GM12878 (cell line): Measurements from ENCODE around the gene AADAC. TPM values are rescaled to one million over a fixed set of nuclear protein-coding genes. Genes with fewer than 3 reads are reported as not detected.
A peak's percentile ranks its signal among the peaks of the same experiment; 100 is the strongest.

Experiments
- ATAC-seq: fragments of 200-7000 bp; cut with Tn5 transposase; 3 replicates; pipeline ENCODE4 v1.9.1; 2020; ENCODE audit warnings: mild to moderate bottlenecking, moderate library complexity
- BruUV-seq: library from RNA; stranded (reverse); fragments of 400-500 nt; replicated peaks from 2 replicates; lab custom pipeline; 2021; lab: Mats Ljungman, UMichigan
- CTCF ChIA-PET: fragments of 300-600 bp; sonication (Branson Sonifier 250); formaldehyde crosslinking; extraction: SDS; loops from one replicate; lab custom pipeline; 2021; ENCODE audit warnings: inconsistent platforms; lab: Yijun Ruan, JAX
- POLR2A ChIA-PET: fragments of 350-600 bp; formaldehyde crosslinking; extraction: SDS; loops from one replicate; lab custom pipeline; 2021; ENCODE audit warnings: inconsistent platforms; lab: Charles Lee
- RAD21 ChIA-PET: fragments of 300-600 bp; sonication (Branson Sonifier 250); formaldehyde crosslinking; loops from one replicate; lab custom pipeline; 2023; ENCODE audit warnings: antibody characterized with exemption; ENCODE audit not compliant: unreplicated experiment; lab: Charles Lee
- SMC1A ChIA-PET: fragments of 300-600 bp; sonication (Branson Sonifier 250); formaldehyde crosslinking; loops from one replicate; lab custom pipeline; 2023; ENCODE audit not compliant: unreplicated experiment, uncharacterized antibody; lab: Charles Lee
- DNase-seq: peaks from one replicate; pipeline ENCODE4 v3.0.0-alpha.2; 2011; ENCODE audit warnings: low read depth, low spot score
- FAIRE-seq: peaks from 3 replicates; lab custom pipeline; 2011; peaks lifted over from hg19 to GRCh38; lab: Jason Lieb, UNC
- H2AFZ ChIP-seq: 2 replicates; pipeline ENCODE4 v1.6.0; 2011; ENCODE audit warnings: low read depth, low read length, control low read depth; ENCODE audit not compliant: control insufficient read depth
- H3K27ac ChIP-seq: 2 replicates; pipeline ENCODE4 v1.5.1; 2011; ENCODE audit warnings: control low read depth; ENCODE audit not compliant: control insufficient read depth, insufficient read depth
- H3K27me3 ChIP-seq, 2 experiments: replicated peaks in 1 of 2; 2 replicates each; pipeline versions ENCODE4 v1.6.0 to v1.6.1; 2011; ENCODE audit warnings: low read length in 1 of 2; ENCODE audit not compliant: control insufficient read depth in 2 of 2, insufficient read depth in 2 of 2
- H3K36me3 ChIP-seq, 2 experiments: 2 replicates each; pipeline ENCODE4 v1.5.1; 2011; ENCODE audit warnings: low read length in 1 of 2; ENCODE audit not compliant: control insufficient read depth in 2 of 2, insufficient read depth in 2 of 2
- H3K4me1 ChIP-seq: 2 replicates; pipeline ENCODE4 v1.6.1; 2011; ENCODE audit warnings: mild to moderate bottlenecking, low read length, moderate library complexity, mixed read lengths; ENCODE audit not compliant: control insufficient read depth, insufficient read depth
- H3K4me2 ChIP-seq: 2 replicates; pipeline ENCODE4 v1.6.0; 2011; ENCODE audit warnings: control low read depth; ENCODE audit not compliant: control insufficient read depth, insufficient read depth
- H3K4me3 ChIP-seq: fragments of 200-600 bp; sonication (generic); 2 replicates; pipeline ENCODE4 v1.5.1; 2016
- H3K79me2 ChIP-seq: 2 replicates; pipeline ENCODE4 v1.6.0; 2011; ENCODE audit warnings: low read length; ENCODE audit not compliant: control insufficient read depth, insufficient read depth
- H3K9ac ChIP-seq: 2 replicates; pipeline ENCODE4 v1.8.0; 2011; ENCODE audit warnings: low read length, control low read depth, mixed read lengths; ENCODE audit not compliant: control insufficient read depth, insufficient read depth
- H3K9me3 ChIP-seq: replicated peaks from 3 replicates; pipeline ENCODE4 v1.5.1; 2011; ENCODE audit warnings: mild to moderate bottlenecking, low read length; ENCODE audit not compliant: control insufficient read depth, insufficient read depth
- H4K20me1 ChIP-seq: 2 replicates; pipeline ENCODE4 v1.6.0; 2011; ENCODE audit not compliant: control insufficient read depth, insufficient read depth
- BACH1 ChIP-seq: fragments of 450-650 bp; IDR thresholded peaks from 2 replicates; pipeline ENCODE4 v1.6.1; 2017; ENCODE audit warnings: mild to moderate bottlenecking, borderline replicate concordance
- CBX5 ChIP-seq: sonication (generic); IDR thresholded peaks from 2 replicates; pipeline ENCODE4 v1.6.1; 2016; ENCODE audit warnings: low read depth, moderate library complexity, mild to moderate bottlenecking, inconsistent platforms
- CHD1 ChIP-seq: IDR thresholded peaks from 2 replicates; pipeline ENCODE4 v1.6.1; 2012; ENCODE audit warnings: low read depth, low read length, improper control_type of control experiment
- CREM ChIP-seq: IDR thresholded peaks from 2 replicates; pipeline ENCODE4 v1.6.1; 2014; ENCODE audit warnings: antibody characterized with exemption, low read depth
- ETV6 ChIP-seq, 2 experiments: fragments of 450-650 bp in 1 of 2; IDR thresholded peaks in 1 of 2; conservative IDR thresholded peaks in 1 of 2; 2 replicates each; pipeline ENCODE4 v1.6.1; 2014; ENCODE audit warnings: antibody characterized with exemption in 1 of 2, borderline replicate concordance in 1 of 2, low read depth in 1 of 2, mild to moderate bottlenecking in 1 of 2, moderate library complexity in 1 of 2
- EZH2 ChIP-seq: IDR thresholded peaks from 2 replicates; pipeline ENCODE4 v1.6.1; 2012; ENCODE audit warnings: low read depth, mild to moderate bottlenecking, control low read depth, inconsistent platforms, low read length, borderline replicate concordance; ENCODE audit not compliant: control insufficient read depth
- FOXK2 ChIP-seq: fragments of 450-650 bp; IDR thresholded peaks from 2 replicates; pipeline ENCODE4 v1.6.1; 2017; ENCODE audit warnings: mild to moderate bottlenecking, moderate library complexity
- HDGF ChIP-seq: fragments of 450-650 bp; IDR thresholded peaks from 2 replicates; pipeline ENCODE4 v1.6.1; 2016; ENCODE audit warnings: antibody characterized with exemption
- IKZF2 ChIP-seq, 2 experiments: fragments of 450-650 bp; IDR thresholded peaks; 2 replicates each; pipeline ENCODE4 v1.6.1; 2017; ENCODE audit warnings: mild to moderate bottlenecking in 2 of 2, moderate library complexity in 2 of 2
- KDM1A ChIP-seq: fragments of 200-600 bp; sonication (generic); IDR thresholded peaks from 2 replicates; pipeline ENCODE4 v1.6.1; 2016; ENCODE audit warnings: borderline replicate concordance
- MYB ChIP-seq: fragments of 150-350 bp; IDR thresholded peaks from 2 replicates; pipeline ENCODE4 v1.6.1; 2014; ENCODE audit warnings: mild to moderate bottlenecking, low read depth, low read length, borderline replicate concordance
- POU2F2 ChIP-seq: IDR thresholded peaks from 3 replicates; pipeline ENCODE4 v1.6.1; 2011; ENCODE audit warnings: low read depth, mild to moderate bottlenecking, low read length, borderline replicate concordance
- RCOR1 ChIP-seq: conservative IDR thresholded peaks from 2 replicates; pipeline ENCODE4 v1.6.1; 2012; ENCODE audit warnings: low read depth, low read length, improper control_type of control experiment
- TBL1XR1 ChIP-seq: IDR thresholded peaks from 2 replicates; pipeline ENCODE4 v1.6.1; 2012; ENCODE audit warnings: low read depth, low read length, improper control_type of control experiment
- WGBS: methylation state at CpG from one replicate; pipeline ENCODE4 v1.1.6; 2016; ENCODE audit warnings: low lambda C conversion rate; ENCODE audit not compliant: insufficient replicate concordance, insufficient coverage; ENCODE audit errors: missing lambda C conversion rate; 5-methylcytosine and 5-hydroxymethylcytosine counted together
- in situ Hi-C: fragments of 300-500 bp; cut with MboI; formaldehyde crosslinking; loops from 9 replicates; pipeline ENCODE4 v1.14.3; 2018; ENCODE audit warnings: mixed read lengths
- intact Hi-C: fragments of 100-400 bp; cut with micrococcal nuclease; formaldehyde crosslinking; loops from one replicate; pipeline ENCODE4 v1.14.2; 2022; ENCODE audit not compliant: unreplicated experiment
- polyA plus RNA-seq, 11 experiments: library from polyadenylated mRNA; depleted of rRNA in 4 of 11; unstranded in 6 of 11; stranded (reverse) in 5 of 11; fragments of >200 nt; fragmentation: Nextera tagmentation in 4 of 11; fragmentation: Illumina TruSeq in 1 of 11; extraction: Ambion mirVana in 4 of 11; extraction: Trizol in 1 of 11; gene quantifications; 1 replicate in 1 of 11; 2 replicates in 10 of 11; pipeline versions ENCODE4 v1.2.1 to v1.2.3, GENCODE V29; 2011 to 2016; ENCODE audit warnings: inconsistent platforms in 2 of 11, missing spikeins in 2 of 11, low read depth in 1 of 11
- total RNA-seq, 4 experiments: library from RNA; depleted of rRNA in 3 of 4; stranded (reverse); fragments of >200 nt in 3 of 4; fragmentation: Illumina TruSeq in 1 of 4; extraction: Trizol in 1 of 4; gene quantifications; 2 replicates each; pipeline versions ENCODE4 v1.2.1 to v1.2.3, GENCODE V29; 2013 to 2021
- TF ChIP-seq, protein P1 (sequence below): IDR thresholded peaks from 2 replicates; pipeline ENCODE4 v1.6.1; 2012; ENCODE audit warnings: low read length, inconsistent platforms
- TF ChIP-seq, protein P2 (sequence below): fragments of 450-650 bp; IDR thresholded peaks from 2 replicates; pipeline ENCODE4 v1.6.1; 2017; ENCODE audit warnings: mild to moderate bottlenecking, low read depth, inconsistent platforms; ENCODE audit not compliant: poor library complexity, severe bottlenecking

AADAC gene
- total and polyA plus RNA-seq, 10 of the 15 experiments (the other 5 are each of a cell fraction or from before 2014, with no cell fraction given): 0.13 TPM; not detected in 9

DNA sequence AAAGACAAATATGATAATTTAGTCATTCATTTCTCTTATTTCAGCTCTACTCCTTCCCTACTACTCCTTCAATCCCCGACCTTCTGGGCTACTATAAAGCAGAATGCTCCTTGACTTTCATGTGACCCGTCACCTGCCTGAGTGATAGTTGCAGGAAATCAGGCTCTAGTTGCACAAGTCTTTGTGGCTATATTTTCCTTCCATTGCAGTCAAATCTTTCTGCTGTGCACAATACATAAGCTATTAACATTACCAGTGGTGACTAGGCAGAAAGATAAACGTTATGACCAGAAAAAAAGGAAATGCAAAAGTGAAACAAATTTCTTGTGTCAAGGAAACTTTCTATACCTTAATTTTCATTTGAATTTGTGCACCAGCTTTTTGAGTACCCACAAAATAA lies 61.8 kb downstream of the AADAC start (continued):
- TF ChIP-seq, protein P1, sequence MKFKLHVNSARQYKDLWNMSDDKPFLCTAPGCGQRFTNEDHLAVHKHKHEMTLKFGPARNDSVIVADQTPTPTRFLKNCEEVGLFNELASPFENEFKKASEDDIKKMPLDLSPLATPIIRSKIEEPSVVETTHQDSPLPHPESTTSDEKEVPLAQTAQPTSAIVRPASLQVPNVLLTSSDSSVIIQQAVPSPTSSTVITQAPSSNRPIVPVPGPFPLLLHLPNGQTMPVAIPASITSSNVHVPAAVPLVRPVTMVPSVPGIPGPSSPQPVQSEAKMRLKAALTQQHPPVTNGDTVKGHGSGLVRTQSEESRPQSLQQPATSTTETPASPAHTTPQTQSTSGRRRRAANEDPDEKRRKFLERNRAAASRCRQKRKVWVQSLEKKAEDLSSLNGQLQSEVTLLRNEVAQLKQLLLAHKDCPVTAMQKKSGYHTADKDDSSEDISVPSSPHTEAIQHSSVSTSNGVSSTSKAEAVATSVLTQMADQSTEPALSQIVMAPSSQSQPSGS: no peak
- TF ChIP-seq EZH2 (no peak), BACH1 (peak; percentile 83; the same call in 1 of the 2 replicates), CHD1 (no peak)

DNA sequence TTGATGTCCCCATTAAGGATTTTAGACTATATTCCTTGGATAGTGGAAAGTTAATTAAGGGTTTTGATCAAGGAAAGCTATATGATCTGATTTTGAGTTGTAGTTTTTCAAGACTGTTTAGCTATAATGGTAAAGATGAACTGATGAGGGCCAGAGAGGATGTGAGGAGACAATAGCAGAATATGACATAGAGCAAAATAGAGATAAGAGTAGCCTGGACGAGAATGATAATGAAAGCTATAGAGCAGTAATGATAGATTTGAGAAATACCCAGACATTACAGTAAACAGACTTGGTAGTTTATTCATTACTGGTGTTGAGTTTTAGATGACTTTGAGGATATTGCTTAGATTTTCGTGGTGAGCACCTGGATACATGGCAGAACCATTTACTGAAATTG lies 63.4 kb downstream of the AADAC start:
- Histone ChIP-seq H4K20me1 (no peaks in the 10 kb centered on the region), H3K4me1 (peaks cover 4% of the 10 kb centered on the region; the same call in 1 of the 2 replicates), H3K27me3 (no peaks in the 10 kb centered on the region), H3K4me3 (no peak overlapping the region), H3K79me2 (no peaks in the 10 kb centered on the region), H3K27ac (no peak overlapping the region), H3K36me3 (no peaks in the 10 kb centered on the region), H3K9me3 (no peaks in the 10 kb centered on the region; the same call in 2 of the 3 replicates), H3K4me2 (no peak overlapping the region), H3K9ac (no peak overlapping the region), H2AFZ (no peak overlapping the region)
- ChIA-PET CTCF (interaction anchor here (0.5 to 1.8 kb wide), 3 partner anchors 38 to 549 kb away, joined by 3 to 6 read pairs (median 5); no protein-coding TSS in a partner anchor), SMC1A (interaction anchor here (0.7 to 1.6 kb wide), 3 partner anchors 11 to 40 kb away, joined by 3 to 4 read pairs (median 3); no protein-coding TSS in a partner anchor), RAD21 (interaction anchor here (1.4 to 1.6 kb wide), 2 partner anchors 11 to 38 kb away, joined by 3 to 5 read pairs; no protein-coding TSS in a partner anchor), POLR2A (no interaction called here)
- no peak for DNase-seq
- ATAC-seq: no peak
- in situ Hi-C loops (no loop called here), intact Hi-C loops (no loop called here)
- 96% methylated on average over 2 of the region's 2 CpGs for WGBS
- FAIRE-seq: no peak
- BruUV-seq: no TSS peak
- TF ChIP-seq CBX5: no peak
- TF ChIP-seq HDGF: no peak
- TF ChIP-seq CREM: no peak
- no peak for TF ChIP-seq MYB
- TF ChIP-seq POU2F2: no peak
- no peak for TF ChIP-seq IKZF2 (IDR thresholded peaks at IDR 0.05)
- no peak for TF ChIP-seq ETV6 (conservative IDR thresholded peaks at IDR 0.05 in 1 of 2, IDR thresholded peaks at IDR 0.05 in 1 of 2; ENCODE audit: borderline replicate concordance in 1 of 2, low read depth in 1 of 2)
- TF ChIP-seq FOXK2: no peak
- no peak for TF ChIP-seq RCOR1
- TF ChIP-seq KDM1A: no peak
- TF ChIP-seq, protein P2, sequence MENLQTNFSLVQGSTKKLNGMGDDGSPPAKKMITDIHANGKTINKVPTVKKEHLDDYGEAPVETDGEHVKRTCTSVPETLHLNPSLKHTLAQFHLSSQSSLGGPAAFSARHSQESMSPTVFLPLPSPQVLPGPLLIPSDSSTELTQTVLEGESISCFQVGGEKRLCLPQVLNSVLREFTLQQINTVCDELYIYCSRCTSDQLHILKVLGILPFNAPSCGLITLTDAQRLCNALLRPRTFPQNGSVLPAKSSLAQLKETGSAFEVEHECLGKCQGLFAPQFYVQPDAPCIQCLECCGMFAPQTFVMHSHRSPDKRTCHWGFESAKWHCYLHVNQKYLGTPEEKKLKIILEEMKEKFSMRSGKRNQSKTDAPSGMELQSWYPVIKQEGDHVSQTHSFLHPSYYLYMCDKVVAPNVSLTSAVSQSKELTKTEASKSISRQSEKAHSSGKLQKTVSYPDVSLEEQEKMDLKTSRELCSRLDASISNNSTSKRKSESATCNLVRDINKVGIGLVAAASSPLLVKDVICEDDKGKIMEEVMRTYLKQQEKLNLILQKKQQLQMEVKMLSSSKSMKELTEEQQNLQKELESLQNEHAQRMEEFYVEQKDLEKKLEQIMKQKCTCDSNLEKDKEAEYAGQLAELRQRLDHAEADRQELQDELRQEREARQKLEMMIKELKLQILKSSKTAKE: no peak
- TF ChIP-seq TBL1XR1: no peak
- TF ChIP-seq, all 136 proteins: peak for 0
